Measurements from ENCODE around the gene EXOC6B. TPM values are rescaled to one million over a fixed set of nuclear protein-coding genes. Genes with fewer than 3 reads are reported as not detected.

Gene EXOC6B
- total and polyA plus RNA-seq, 9 of the 15 experiments (the other 6 are each of a cell fraction or from before 2014, with no cell fraction given) = 0.28 to 4.2 (median 2.0) TPM

GRCh38 chr2:72511906-72512305 lies 313.9 kb downstream of the EXOC6B start:
- in situ Hi-C loops (cut with MboI) = no loop called here
- 64% methylated on average over 1 of the region's 1 CpG for WGBS (ENCODE audit: insufficient coverage, low coverage, missing lambda C conversion rate)
- no peak for TF ChIP-seq ZNF41 (CRISPR knock-in tag; conservative IDR thresholded peaks at IDR 0.05)
- TF ChIP-seq ESRRB (CRISPR knock-in tag; IDR thresholded peaks at IDR 0.05; ENCODE audit: borderline replicate concordance) = no peak
- no peak for TF ChIP-seq NRF1 (conservative IDR thresholded peaks at IDR 0.05 in 1 of 2, IDR thresholded peaks at IDR 0.05 in 1 of 2)
- no peak for TF ChIP-seq CEBPG (CRISPR knock-in tag; IDR thresholded peaks at IDR 0.05)
- TF ChIP-seq CEBPG (tag; conservative IDR thresholded peaks at IDR 0.05 in 1 of 2, IDR thresholded peaks at IDR 0.05 in 1 of 2) = no peak
- no peak for TF ChIP-seq SMARCE1 (IDR thresholded peaks at IDR 0.05)
- no peak for TF ChIP-seq FUS (optimal IDR thresholded peaks at IDR 0.05; ENCODE audit: low read depth, low read length)
- no peak for TF ChIP-seq COPS2 (conservative IDR thresholded peaks at IDR 0.05)
- TF ChIP-seq LARP7 (IDR thresholded peaks at IDR 0.05) = no peak
- no peak for TF ChIP-seq ZNF354B (CRISPR knock-in tag; IDR thresholded peaks at IDR 0.05)
- no peak for TF ChIP-seq CREB1 (IDR thresholded peaks at IDR 0.05)
- no peak for TF ChIP-seq CREB1 (CRISPR knock-in tag; IDR thresholded peaks at IDR 0.05)
- TF ChIP-seq LCOR (CRISPR knock-in tag; IDR thresholded peaks at IDR 0.05) = no peak
- TF ChIP-seq MTF1 (CRISPR knock-in tag; IDR thresholded peaks at IDR 0.05; ENCODE audit: borderline replicate concordance) = no peak
- no peak for TF ChIP-seq SAP30 (IDR thresholded peaks at IDR 0.05; ENCODE audit: borderline replicate concordance, insufficient read depth, low read depth, low read length, poor library complexity, severe bottlenecking)
- no peak for TF ChIP-seq ZFP30 (CRISPR knock-in tag; IDR thresholded peaks at IDR 0.05; ENCODE audit: borderline replicate concordance)

More at GRCh38 chr2:72511906-72512305, 313.9 kb downstream of the EXOC6B start:
- ATAC-seq (no peak), FAIRE-seq (no peak), DNase-seq (ENCODE audit: extremely low read depth in 1 of 4, low spot score in 3 of 4) (no peak)
- Histone ChIP-seq H3K27ac (ENCODE audit: extremely low read depth, low read depth, low read length) (no peak overlapping the region), H3K4me1 (replicated peaks in 1 of 2; ENCODE audit: control insufficient read depth in 2 of 2, insufficient read depth in 2 of 2, low read length in 2 of 2) (no peaks in the 10 kb centered on the region; a peak in 1 of 5 replicates), H3K9me1 (ENCODE audit: control insufficient read depth, insufficient read depth, low read length) (no peaks in the 10 kb centered on the region), H3K36me3 (ENCODE audit: control insufficient read depth, insufficient read depth, low read length) (no peaks in the 10 kb centered on the region), H3K79me2 (ENCODE audit: control insufficient read depth, insufficient read depth, low read length) (no peaks in the 10 kb centered on the region), H3K27me3 (ENCODE audit: control insufficient read depth in 2 of 2, insufficient read depth in 2 of 2, low read length in 2 of 2) (no peaks in the 10 kb centered on the region), H2AFZ (ENCODE audit: low read depth, low read length) (no peak overlapping the region), H3K9me3 (replicated peaks; ENCODE audit: control insufficient read depth, insufficient read depth, low read depth, low read length) (no peaks in the 10 kb centered on the region), H3K9ac (ENCODE audit: insufficient read depth in 1 of 2, low read depth in 2 of 2, low read length in 2 of 2) (no peak overlapping the region), H3K4me3 (no peak overlapping the region), H3K4me2 (ENCODE audit: insufficient read depth, low read length) (no peak overlapping the region), H4K20me1 (replicated peaks; ENCODE audit: control insufficient read depth, insufficient read depth, low read length) (no peaks in the 10 kb centered on the region)
- ChIA-PET CTCF (ENCODE audit: low intra/inter-chr PET ratio) (no interaction called here), POLR2A (no interaction called here)
- BruUV-seq (replicated peaks) = no TSS peak
- intact Hi-C loops (cut with micrococcal nuclease) = no loop called here

Data from K562 (cell line).